Measurements from ENCODE around the gene PROS1.

GRCh38 chr3:93981649-93982048, 8.0 kb upstream of the PROS1 start:
- TF ChIP-seq, protein P1, sequence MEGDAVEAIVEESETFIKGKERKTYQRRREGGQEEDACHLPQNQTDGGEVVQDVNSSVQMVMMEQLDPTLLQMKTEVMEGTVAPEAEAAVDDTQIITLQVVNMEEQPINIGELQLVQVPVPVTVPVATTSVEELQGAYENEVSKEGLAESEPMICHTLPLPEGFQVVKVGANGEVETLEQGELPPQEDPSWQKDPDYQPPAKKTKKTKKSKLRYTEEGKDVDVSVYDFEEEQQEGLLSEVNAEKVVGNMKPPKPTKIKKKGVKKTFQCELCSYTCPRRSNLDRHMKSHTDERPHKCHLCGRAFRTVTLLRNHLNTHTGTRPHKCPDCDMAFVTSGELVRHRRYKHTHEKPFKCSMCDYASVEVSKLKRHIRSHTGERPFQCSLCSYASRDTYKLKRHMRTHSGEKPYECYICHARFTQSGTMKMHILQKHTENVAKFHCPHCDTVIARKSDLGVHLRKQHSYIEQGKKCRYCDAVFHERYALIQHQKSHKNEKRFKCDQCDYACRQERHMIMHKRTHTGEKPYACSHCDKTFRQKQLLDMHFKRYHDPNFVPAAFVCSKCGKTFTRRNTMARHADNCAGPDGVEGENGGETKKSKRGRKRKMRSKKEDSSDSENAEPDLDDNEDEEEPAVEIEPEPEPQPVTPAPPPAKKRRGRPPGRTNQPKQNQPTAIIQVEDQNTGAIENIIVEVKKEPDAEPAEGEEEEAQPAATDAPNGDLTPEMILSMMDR (IDR thresholded peaks at IDR 0.05) = no peak
- no peak for TF ChIP-seq POLR2A (IDR thresholded peaks at IDR 0.05)
